ENCODE data around the gene TTLL9. TPM values are rescaled to one million over a fixed set of nuclear protein-coding genes. Genes with fewer than 3 reads are reported as not detected.

Gene TTLL9
- polyA plus RNA-seq, 4 donors: 2.2 to 5.9 (median 3.8) TPM

Other genes starting within 250 kb of the TTLL9 start
- 1 to 10 TPM; 1.8 to 3.0 (median 2.4) TPM for gene COX4I2, start 232.7 kb upstream of the TTLL9 start, polyA plus RNA-seq (ENCODE audit: insufficient read length in 4 of 4)
- 10 to 100 TPM; 71.6 to 95.8 (median 79.7) TPM for gene BCL2L1, start 147.8 kb upstream of the TTLL9 start, polyA plus RNA-seq (ENCODE audit: insufficient read length in 4 of 4)
- gene TPX2, start 131.3 kb upstream of the TTLL9 start, polyA plus RNA-seq (ENCODE audit: insufficient read length in 4 of 4): 10 to 100 TPM; 45.4 to 49.9 (median 47.0) TPM
- under 1 TPM; 0.56 to 0.94 (median 0.82) TPM for gene MYLK2, start 51.3 kb upstream of the TTLL9 start, polyA plus RNA-seq (ENCODE audit: insufficient read length in 4 of 4)
- gene FOXS1, start 25.0 kb upstream of the TTLL9 start, polyA plus RNA-seq (ENCODE audit: insufficient read length in 4 of 4): 1 to 10 TPM; 5.5 to 9.1 (median 7.6) TPM
- gene DUSP15, start 107 bp upstream of the TTLL9 start, polyA plus RNA-seq (ENCODE audit: insufficient read length in 4 of 4): 10 to 100 TPM; 16.6 to 20.7 (median 19.1) TPM
- gene PDRG1, start 81.4 kb downstream of the TTLL9 start, polyA plus RNA-seq (ENCODE audit: insufficient read length in 4 of 4): 10 to 100 TPM; 19.8 to 22.2 (median 20.7) TPM
- gene XKR7, start 97.5 kb downstream of the TTLL9 start, polyA plus RNA-seq (ENCODE audit: insufficient read length in 4 of 4): under 1 TPM; 0.20 to 0.64 (median 0.32) TPM
- gene CCM2L, start 139.8 kb downstream of the TTLL9 start, polyA plus RNA-seq (ENCODE audit: insufficient read length in 4 of 4): 1 to 10 TPM; 6.6 to 8.5 (median 7.9) TPM
- gene HCK, start 181.6 kb downstream of the TTLL9 start, polyA plus RNA-seq (ENCODE audit: insufficient read length in 4 of 4): 1 to 10 TPM; 1.9 to 3.0 (median 2.4) TPM
- gene TM9SF4, start 239.1 kb downstream of the TTLL9 start, polyA plus RNA-seq (ENCODE audit: insufficient read length in 4 of 4): 10 to 100 TPM; 66.7 to 72.9 (median 69.4) TPM

Data from left renal cortex interstitium (tissue), 4 donors.